ENCODE data around the gene BCAT1.
"Not testable (repeated sequence)": the region's sequence is repeated elsewhere in the genome, so short reads cannot be mapped to it uniquely, and the experiment has no call there.

BCAT1 gene

GRCh38 chr12:24814379-24815113, 134.4 kb downstream of the BCAT1 start:
- Histone ChIP-seq H2AFZ (ENCODE audit: low read depth, low read length) (no peak overlapping the region), H4K20me1 (ENCODE audit: insufficient read depth, low read length) (no peaks in the 10 kb centered on the region), H3K4me2 (ENCODE audit: insufficient read depth, low read length) (no peak overlapping the region), H3K9me3 (ENCODE audit: insufficient read depth, low read length, severe bottlenecking) (no peaks in the 10 kb centered on the region), H3K79me2 (ENCODE audit: insufficient read depth, low read length) (no peaks in the 10 kb centered on the region), H3K27me3 (ENCODE audit: insufficient read depth, low read length, poor library complexity) (no peaks in the 10 kb centered on the region), H3K4me1 (ENCODE audit: insufficient read depth, low read length) (peaks cover 8% of the 10 kb centered on the region; the same call in 1 of the 2 replicates), H3K27ac (ENCODE audit: low read length) (no peak overlapping the region), H3K36me3 (ENCODE audit: insufficient read depth, low read length) (peaks cover 24% of the 10 kb centered on the region), H3K9ac (ENCODE audit: low read depth, low read length) (no peak overlapping the region), H3K4me3 (ENCODE audit: low read depth in 1 of 2, low read length in 2 of 2) (no peak overlapping the region)
- TF ChIP-seq CTCF (IDR thresholded peaks at IDR 0.05; ENCODE audit: borderline replicate concordance, extremely low read depth, low read length, poor library complexity, severe bottlenecking) (no peak), EZH2 (IDR thresholded peaks at IDR 0.05; ENCODE audit: borderline replicate concordance, low read depth, low read length, severe bottlenecking) (no peak)
- DNase-seq (no peak), ATAC-seq (ENCODE audit: insufficient read depth, low read depth) (peak; percentile 44; the same call in 1 of the 3 replicates)

GRCh38 chr12:24810378-24810777, 138.5 kb downstream of the BCAT1 start:
- H3K4me1 ChIP-seq (ENCODE audit: insufficient read depth, low read length): peaks cover 6% of the 10 kb centered on the region; the same call in 1 of the 2 replicates
- no peak for TF ChIP-seq EZH2 (IDR thresholded peaks at IDR 0.05; ENCODE audit: borderline replicate concordance, low read depth, low read length, severe bottlenecking)
- TF ChIP-seq CTCF (IDR thresholded peaks at IDR 0.05; ENCODE audit: borderline replicate concordance, extremely low read depth, low read length, poor library complexity, severe bottlenecking): no peak
- ATAC-seq (ENCODE audit: insufficient read depth, low read depth): no peak
- no peak overlapping the region for H3K4me3 ChIP-seq (ENCODE audit: low read depth in 1 of 2, low read length in 2 of 2)
- no peak overlapping the region for H3K9ac ChIP-seq (ENCODE audit: low read depth, low read length)
- H2AFZ ChIP-seq (ENCODE audit: low read depth, low read length): no peak overlapping the region
- no peak for DNase-seq
- H3K9me3 ChIP-seq (ENCODE audit: insufficient read depth, low read length, severe bottlenecking): peaks cover 5% of the 10 kb centered on the region
- no peaks in the 10 kb centered on the region for H3K79me2 ChIP-seq (ENCODE audit: insufficient read depth, low read length)
- no peak overlapping the region for H3K27ac ChIP-seq (ENCODE audit: low read length)
- peaks cover 4% of the 10 kb centered on the region; the same call in 1 of the 2 replicates for H3K36me3 ChIP-seq (ENCODE audit: insufficient read depth, low read length)
- no peak overlapping the region for H3K4me2 ChIP-seq (ENCODE audit: insufficient read depth, low read length)
- H3K27me3 ChIP-seq (ENCODE audit: insufficient read depth, low read length, poor library complexity): no peaks in the 10 kb centered on the region
- no peaks in the 10 kb centered on the region for H4K20me1 ChIP-seq (ENCODE audit: insufficient read depth, low read length)

- H3K4me3 ChIP-seq (ENCODE audit: low read depth in 1 of 2, low read length in 2 of 2); ATAC-seq (ENCODE audit: insufficient read depth, low read depth); DNase-seq; H3K27me3 ChIP-seq (ENCODE audit: insufficient read depth, low read length, poor library complexity); H3K36me3 ChIP-seq (ENCODE audit: insufficient read depth, low read length); H2AFZ ChIP-seq (ENCODE audit: low read depth, low read length); H3K27ac ChIP-seq (ENCODE audit: low read length); H3K9ac ChIP-seq (ENCODE audit: low read depth, low read length); H4K20me1 ChIP-seq (ENCODE audit: insufficient read depth, low read length); H3K4me2 ChIP-seq (ENCODE audit: insufficient read depth, low read length); H3K79me2 ChIP-seq (ENCODE audit: insufficient read depth, low read length); H3K4me1 ChIP-seq (ENCODE audit: insufficient read depth, low read length): not testable (repeated sequence)
- peaks cover 16% of the 10 kb centered on the region for H3K9me3 ChIP-seq (ENCODE audit: insufficient read depth, low read length, severe bottlenecking)
Observed at GRCh38 chr12:24809306-24809705, 139.6 kb downstream of the BCAT1 start.

GRCh38 chr12:24808651-24809050, 140.2 kb downstream of the BCAT1 start:
- Histone ChIP-seq H4K20me1 (ENCODE audit: insufficient read depth, low read length) (no peaks in the 10 kb centered on the region), H3K27me3 (ENCODE audit: insufficient read depth, low read length, poor library complexity) (no peaks in the 10 kb centered on the region), H3K4me1 (ENCODE audit: insufficient read depth, low read length) (peaks cover 10% of the 10 kb centered on the region), H3K9ac (ENCODE audit: low read depth, low read length) (no peak overlapping the region), H3K4me2 (ENCODE audit: insufficient read depth, low read length) (no peak overlapping the region), H2AFZ (ENCODE audit: low read depth, low read length) (no peak overlapping the region), H3K36me3 (ENCODE audit: insufficient read depth, low read length) (no peaks in the 10 kb centered on the region; the same call in 1 of the 2 replicates), H3K79me2 (ENCODE audit: insufficient read depth, low read length) (no peaks in the 10 kb centered on the region), H3K27ac (ENCODE audit: low read length) (no peak overlapping the region), H3K9me3 (ENCODE audit: insufficient read depth, low read length, severe bottlenecking) (peaks cover 16% of the 10 kb centered on the region), H3K4me3 (ENCODE audit: low read depth in 1 of 2, low read length in 2 of 2) (no peak overlapping the region)
- DNase-seq (no peak), ATAC-seq (ENCODE audit: insufficient read depth, low read depth) (no peak)
- TF ChIP-seq CTCF (IDR thresholded peaks at IDR 0.05; ENCODE audit: borderline replicate concordance, extremely low read depth, low read length, poor library complexity, severe bottlenecking): no peak

Measured in DND-41 (cell line).